Liver (tissue), 9 donors: ENCODE measurements around the gene SCG3. TPM values are rescaled to one million over a fixed set of nuclear protein-coding genes. Genes with fewer than 3 reads are reported as not detected.

Experiments used
- DNase-seq: peaks from one replicate; pipeline ENCODE4 v3.0.0-alpha.2; 2017; ENCODE audit warnings: low spot score
- H3K27ac ChIP-seq, 2 donors: one replicate each; pipeline ENCODE4 v1.7.0; 2013; ENCODE audit warnings: inconsistent platforms in 2 of 2, low read length in 2 of 2, control low read depth in 1 of 2, low read depth in 1 of 2, mild to moderate bottlenecking in 1 of 2
- H3K27me3 ChIP-seq, 4 donors: one replicate each; pipeline versions ENCODE4 v1.6.1 to v1.7.0; 2013; ENCODE audit warnings: low read length in 3 of 4, inconsistent platforms in 1 of 4, mild to moderate bottlenecking in 1 of 4, moderate library complexity in 1 of 4; ENCODE audit not compliant: control insufficient read depth in 4 of 4, insufficient read depth in 4 of 4
- H3K36me3 ChIP-seq, 4 donors: one replicate each; pipeline versions ENCODE4 v1.6.1 to v1.7.0; 2013; ENCODE audit warnings: low read length in 3 of 4, mild to moderate bottlenecking in 3 of 4, low read depth in 1 of 4, moderate library complexity in 1 of 4; ENCODE audit not compliant: control insufficient read depth in 4 of 4, insufficient read depth in 3 of 4
- H3K4me1 ChIP-seq, 4 donors: one replicate each; pipeline versions ENCODE4 v1.6.1 to v1.7.0; 2013; ENCODE audit warnings: low read length in 3 of 4, mild to moderate bottlenecking in 3 of 4, moderate library complexity in 1 of 4; ENCODE audit not compliant: control insufficient read depth in 4 of 4, insufficient read depth in 4 of 4
- H3K4me3 ChIP-seq, 3 donors: one replicate each; pipeline versions ENCODE4 v1.6.1 to v1.7.0; 2013; ENCODE audit warnings: low read length in 3 of 3, control low read depth in 1 of 3, low read depth in 1 of 3, mild to moderate bottlenecking in 1 of 3
- H3K9ac ChIP-seq, 2 donors: one replicate each; pipeline ENCODE4 v1.7.0; 2013; ENCODE audit warnings: low read length in 2 of 2, mild to moderate bottlenecking in 2 of 2, moderate library complexity in 2 of 2, control low read depth in 1 of 2, low read depth in 1 of 2
- H3K9me3 ChIP-seq, 4 donors: one replicate each; pipeline versions ENCODE4 v1.6.1 to v1.7.0; 2013; ENCODE audit warnings: low read length in 3 of 4; ENCODE audit not compliant: control insufficient read depth in 4 of 4
- EGR1 ChIP-seq, 2 donors: IDR thresholded peaks; 2 replicates each; pipeline ENCODE4 v1.6.1; 2016 to 2018; ENCODE audit warnings: antibody characterized with exemption in 2 of 2, low read depth in 2 of 2
- FOXA1 ChIP-seq: IDR thresholded peaks from 2 replicates; pipeline ENCODE4 v1.6.1; 2016; ENCODE audit warnings: antibody characterized with exemption
- FOXA2 ChIP-seq: IDR thresholded peaks from 2 replicates; pipeline ENCODE4 v1.6.1; 2016; ENCODE audit warnings: antibody characterized with exemption
- GABPA ChIP-seq, 2 donors: IDR thresholded peaks in 1 of 2; conservative IDR thresholded peaks in 1 of 2; 2 replicates each; pipeline ENCODE4 v1.6.1; 2016; ENCODE audit warnings: antibody characterized with exemption in 2 of 2, mild to moderate bottlenecking in 1 of 2, moderate library complexity in 1 of 2
- HNF4G ChIP-seq: IDR thresholded peaks from 2 replicates; pipeline ENCODE4 v1.6.1; 2016; ENCODE audit warnings: antibody characterized with exemption
- JUND ChIP-seq, 2 donors: IDR thresholded peaks; 2 replicates each; pipeline ENCODE4 v1.6.1; 2016; ENCODE audit warnings: antibody characterized with exemption in 2 of 2
- MAX ChIP-seq: IDR thresholded peaks from 2 replicates; pipeline ENCODE4 v1.6.1; 2016; ENCODE audit warnings: antibody characterized with exemption
- NR2F2 ChIP-seq: IDR thresholded peaks from 2 replicates; pipeline ENCODE4 v1.6.1; 2016; ENCODE audit warnings: antibody characterized with exemption
- RAD21 ChIP-seq, 2 donors: IDR thresholded peaks; 2 replicates each; pipeline ENCODE4 v1.6.1; 2016; ENCODE audit warnings: antibody characterized with exemption in 2 of 2, mild to moderate bottlenecking in 2 of 2
- RXRA ChIP-seq, 2 donors: IDR thresholded peaks; 2 replicates each; pipeline ENCODE4 v1.6.1; 2017 to 2018; ENCODE audit warnings: antibody characterized with exemption in 2 of 2, mild to moderate bottlenecking in 1 of 2
- SP1 ChIP-seq: IDR thresholded peaks from 2 replicates; pipeline ENCODE4 v1.6.1; 2018; ENCODE audit warnings: antibody characterized with exemption, mild to moderate bottlenecking
- TAF1 ChIP-seq: conservative IDR thresholded peaks from 2 replicates; pipeline ENCODE4 v1.6.1; 2016; ENCODE audit warnings: antibody characterized with exemption, mild to moderate bottlenecking
- YY1 ChIP-seq: IDR thresholded peaks from 2 replicates; pipeline ENCODE4 v1.6.1; 2016; ENCODE audit warnings: antibody characterized with exemption, mild to moderate bottlenecking
- WGBS: extraction: QIAGEN DNeasy Blood & Tissue Kit; methylation state at CpG from one replicate; pipeline ENCODE4 v1.1.7; 2013; 5-methylcytosine and 5-hydroxymethylcytosine counted together
- polyA plus RNA-seq, 2 donors: library from polyadenylated mRNA; stranded (reverse) in 1 of 2; unstranded in 1 of 2; fragments of 200-250 nt in 1 of 2; fragments of >200 nt in 1 of 2; fragmentation: Nextera tagmentation in 1 of 2; extraction: Ambion mirVana in 1 of 2; gene quantifications; one replicate each; pipeline versions ENCODE4 v1.2.1 to v1.2.3, GENCODE V29; 2013 to 2015
- total RNA-seq, 2 donors: library from RNA; depleted of rRNA; stranded (reverse); fragments of >200 nt; gene quantifications; one replicate each; pipeline ENCODE4 v1.2.3, GENCODE V29; 2014
- TF ChIP-seq, protein P1 (sequence below): IDR thresholded peaks from 2 replicates; pipeline ENCODE4 v1.6.1; 2016; ENCODE audit warnings: antibody characterized with exemption
- TF ChIP-seq, protein P2 (sequence below): fragments of 150-350 bp; IDR thresholded peaks from 2 replicates; pipeline ENCODE4 v1.5.1; 2017; ENCODE audit warnings: improper control_type of control experiment, low read depth, low read length; ENCODE audit not compliant: missing input control
- TF ChIP-seq, protein P3 (sequence below): IDR thresholded peaks from 2 replicates; pipeline ENCODE4 v1.6.1; 2016; ENCODE audit warnings: antibody characterized with exemption, mild to moderate bottlenecking
- TF ChIP-seq, protein P4 (sequence below): IDR thresholded peaks from 2 replicates; pipeline ENCODE4 v1.6.1; 2016; ENCODE audit warnings: antibody characterized with exemption
- donor health status: healthy.
- donor health status: healthy.
- donor health status: healthy.
- donor health status: healthy.
- donor health status: healthy.

The SCG3 gene
- total and polyA plus RNA-seq, 4 donors = under 0.01 to 0.05 (median 0.01) TPM; not detected in 1

DNA sequence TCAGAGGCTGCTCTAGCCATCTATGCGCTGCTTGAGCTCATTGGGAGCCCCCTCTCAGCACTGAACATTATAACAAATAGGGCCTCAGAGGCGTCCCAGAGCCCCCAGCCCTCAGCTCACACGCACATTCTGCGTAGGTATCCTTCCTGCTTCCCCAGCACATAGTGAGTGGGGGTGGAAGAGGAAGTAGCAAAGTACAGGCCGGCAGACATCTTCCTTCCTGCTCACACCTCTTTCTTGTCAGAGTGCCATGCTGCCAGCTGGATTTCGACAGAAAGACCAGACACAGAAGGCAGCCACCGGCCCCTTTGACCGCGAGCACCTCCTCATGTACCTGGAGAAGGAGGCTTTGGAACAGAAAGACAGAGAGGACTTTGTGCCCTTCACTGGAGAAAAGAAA is 86.7 kb downstream of the SCG3 start:
- no peaks in the 10 kb centered on the region for H3K36me3 ChIP-seq
- no peaks in the 10 kb centered on the region for H3K9me3 ChIP-seq
- TF ChIP-seq, protein P1, sequence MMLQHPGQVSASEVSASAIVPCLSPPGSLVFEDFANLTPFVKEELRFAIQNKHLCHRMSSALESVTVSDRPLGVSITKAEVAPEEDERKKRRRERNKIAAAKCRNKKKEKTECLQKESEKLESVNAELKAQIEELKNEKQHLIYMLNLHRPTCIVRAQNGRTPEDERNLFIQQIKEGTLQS = no peak
- TF ChIP-seq HNF4G (no peak), EGR1 (IDR thresholded peaks at IDR 0.05; ENCODE audit: low read depth in 2 of 2) (no peak), FOXA2 (no peak), MAX (no peak), GABPA (IDR thresholded peaks at IDR 0.05 in 1 of 2, conservative IDR thresholded peaks at IDR 0.05 in 1 of 2) (no peak), SP1 (no peak), YY1 (no peak), NR2F2 (no peak), RAD21 (IDR thresholded peaks at IDR 0.05) (no peak), RXRA (IDR thresholded peaks at IDR 0.05) (no peak), TAF1 (no peak), JUND (IDR thresholded peaks at IDR 0.05) (no peak), FOXA1 (no peak)
- TF ChIP-seq, protein P2, sequence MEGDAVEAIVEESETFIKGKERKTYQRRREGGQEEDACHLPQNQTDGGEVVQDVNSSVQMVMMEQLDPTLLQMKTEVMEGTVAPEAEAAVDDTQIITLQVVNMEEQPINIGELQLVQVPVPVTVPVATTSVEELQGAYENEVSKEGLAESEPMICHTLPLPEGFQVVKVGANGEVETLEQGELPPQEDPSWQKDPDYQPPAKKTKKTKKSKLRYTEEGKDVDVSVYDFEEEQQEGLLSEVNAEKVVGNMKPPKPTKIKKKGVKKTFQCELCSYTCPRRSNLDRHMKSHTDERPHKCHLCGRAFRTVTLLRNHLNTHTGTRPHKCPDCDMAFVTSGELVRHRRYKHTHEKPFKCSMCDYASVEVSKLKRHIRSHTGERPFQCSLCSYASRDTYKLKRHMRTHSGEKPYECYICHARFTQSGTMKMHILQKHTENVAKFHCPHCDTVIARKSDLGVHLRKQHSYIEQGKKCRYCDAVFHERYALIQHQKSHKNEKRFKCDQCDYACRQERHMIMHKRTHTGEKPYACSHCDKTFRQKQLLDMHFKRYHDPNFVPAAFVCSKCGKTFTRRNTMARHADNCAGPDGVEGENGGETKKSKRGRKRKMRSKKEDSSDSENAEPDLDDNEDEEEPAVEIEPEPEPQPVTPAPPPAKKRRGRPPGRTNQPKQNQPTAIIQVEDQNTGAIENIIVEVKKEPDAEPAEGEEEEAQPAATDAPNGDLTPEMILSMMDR = no peak
- TF ChIP-seq, protein P3, sequence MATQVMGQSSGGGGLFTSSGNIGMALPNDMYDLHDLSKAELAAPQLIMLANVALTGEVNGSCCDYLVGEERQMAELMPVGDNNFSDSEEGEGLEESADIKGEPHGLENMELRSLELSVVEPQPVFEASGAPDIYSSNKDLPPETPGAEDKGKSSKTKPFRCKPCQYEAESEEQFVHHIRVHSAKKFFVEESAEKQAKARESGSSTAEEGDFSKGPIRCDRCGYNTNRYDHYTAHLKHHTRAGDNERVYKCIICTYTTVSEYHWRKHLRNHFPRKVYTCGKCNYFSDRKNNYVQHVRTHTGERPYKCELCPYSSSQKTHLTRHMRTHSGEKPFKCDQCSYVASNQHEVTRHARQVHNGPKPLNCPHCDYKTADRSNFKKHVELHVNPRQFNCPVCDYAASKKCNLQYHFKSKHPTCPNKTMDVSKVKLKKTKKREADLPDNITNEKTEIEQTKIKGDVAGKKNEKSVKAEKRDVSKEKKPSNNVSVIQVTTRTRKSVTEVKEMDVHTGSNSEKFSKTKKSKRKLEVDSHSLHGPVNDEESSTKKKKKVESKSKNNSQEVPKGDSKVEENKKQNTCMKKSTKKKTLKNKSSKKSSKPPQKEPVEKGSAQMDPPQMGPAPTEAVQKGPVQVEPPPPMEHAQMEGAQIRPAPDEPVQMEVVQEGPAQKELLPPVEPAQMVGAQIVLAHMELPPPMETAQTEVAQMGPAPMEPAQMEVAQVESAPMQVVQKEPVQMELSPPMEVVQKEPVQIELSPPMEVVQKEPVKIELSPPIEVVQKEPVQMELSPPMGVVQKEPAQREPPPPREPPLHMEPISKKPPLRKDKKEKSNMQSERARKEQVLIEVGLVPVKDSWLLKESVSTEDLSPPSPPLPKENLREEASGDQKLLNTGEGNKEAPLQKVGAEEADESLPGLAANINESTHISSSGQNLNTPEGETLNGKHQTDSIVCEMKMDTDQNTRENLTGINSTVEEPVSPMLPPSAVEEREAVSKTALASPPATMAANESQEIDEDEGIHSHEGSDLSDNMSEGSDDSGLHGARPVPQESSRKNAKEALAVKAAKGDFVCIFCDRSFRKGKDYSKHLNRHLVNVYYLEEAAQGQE = no peak
- TF ChIP-seq, protein P4, sequence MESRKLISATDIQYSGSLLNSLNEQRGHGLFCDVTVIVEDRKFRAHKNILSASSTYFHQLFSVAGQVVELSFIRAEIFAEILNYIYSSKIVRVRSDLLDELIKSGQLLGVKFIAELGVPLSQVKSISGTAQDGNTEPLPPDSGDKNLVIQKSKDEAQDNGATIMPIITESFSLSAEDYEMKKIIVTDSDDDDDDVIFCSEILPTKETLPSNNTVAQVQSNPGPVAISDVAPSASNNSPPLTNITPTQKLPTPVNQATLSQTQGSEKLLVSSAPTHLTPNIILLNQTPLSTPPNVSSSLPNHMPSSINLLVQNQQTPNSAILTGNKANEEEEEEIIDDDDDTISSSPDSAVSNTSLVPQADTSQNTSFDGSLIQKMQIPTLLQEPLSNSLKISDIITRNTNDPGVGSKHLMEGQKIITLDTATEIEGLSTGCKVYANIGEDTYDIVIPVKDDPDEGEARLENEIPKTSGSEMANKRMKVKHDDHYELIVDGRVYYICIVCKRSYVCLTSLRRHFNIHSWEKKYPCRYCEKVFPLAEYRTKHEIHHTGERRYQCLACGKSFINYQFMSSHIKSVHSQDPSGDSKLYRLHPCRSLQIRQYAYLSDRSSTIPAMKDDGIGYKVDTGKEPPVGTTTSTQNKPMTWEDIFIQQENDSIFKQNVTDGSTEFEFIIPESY = no peak
- 64% methylated on average over 9 of the region's 9 CpGs for WGBS
- H3K27me3 ChIP-seq = no peaks in the 10 kb centered on the region
- no peak overlapping the region for H3K27ac ChIP-seq
- H3K4me3 ChIP-seq = no peak overlapping the region
- no peaks in the 10 kb centered on the region for H3K4me1 ChIP-seq
- H3K9ac ChIP-seq = no peak overlapping the region
- DNase-seq = no peak

Other genes starting within 250 kb of the SCG3 start
- 10 to 100 TPM; 28.7 to 58.5 TPM for gene DMXL2, start 58.7 kb upstream of the SCG3 start, total RNA-seq
- gene DMXL2, start 58.7 kb upstream of the SCG3 start, polyA plus RNA-seq = 1 to 10 TPM; 3.4 to 6.6 TPM
- 1 to 10 TPM; 5.2 to 5.8 TPM for gene LYSMD2, start 56.2 kb downstream of the SCG3 start, total RNA-seq
- 1 to 10 TPM; 7.1 to 9.4 TPM for gene LYSMD2, start 56.2 kb downstream of the SCG3 start, polyA plus RNA-seq
- 1 to 10 TPM; 1.6 to 2.1 TPM for gene TMOD2, start 70.1 kb downstream of the SCG3 start, total RNA-seq
- gene TMOD2, start 70.1 kb downstream of the SCG3 start, polyA plus RNA-seq = under 1 TPM; 0.46 to 0.51 TPM
- gene TMOD3, start 148.2 kb downstream of the SCG3 start, total RNA-seq = 10 to 100 TPM; 16.0 to 23.9 TPM
- 10 to 100 TPM in 1 of 2 donors, 1 to 10 TPM in 1; 7.2 to 12.1 TPM for gene TMOD3, start 148.2 kb downstream of the SCG3 start, polyA plus RNA-seq